Activated T-cell treated with anti-CD3 and anti-CD28 coated beads for 48 hours (primary cell): Measurements from ENCODE around the gene PREB.
A peak's percentile ranks its signal among the peaks of the same experiment; 100 is the strongest.

ENCODE experiments used
- DNase-seq: peaks from one replicate; pipeline ENCODE4 v3.0.0-alpha.2; 2020; ENCODE audit warnings: low read depth

The PREB gene

DNA sequence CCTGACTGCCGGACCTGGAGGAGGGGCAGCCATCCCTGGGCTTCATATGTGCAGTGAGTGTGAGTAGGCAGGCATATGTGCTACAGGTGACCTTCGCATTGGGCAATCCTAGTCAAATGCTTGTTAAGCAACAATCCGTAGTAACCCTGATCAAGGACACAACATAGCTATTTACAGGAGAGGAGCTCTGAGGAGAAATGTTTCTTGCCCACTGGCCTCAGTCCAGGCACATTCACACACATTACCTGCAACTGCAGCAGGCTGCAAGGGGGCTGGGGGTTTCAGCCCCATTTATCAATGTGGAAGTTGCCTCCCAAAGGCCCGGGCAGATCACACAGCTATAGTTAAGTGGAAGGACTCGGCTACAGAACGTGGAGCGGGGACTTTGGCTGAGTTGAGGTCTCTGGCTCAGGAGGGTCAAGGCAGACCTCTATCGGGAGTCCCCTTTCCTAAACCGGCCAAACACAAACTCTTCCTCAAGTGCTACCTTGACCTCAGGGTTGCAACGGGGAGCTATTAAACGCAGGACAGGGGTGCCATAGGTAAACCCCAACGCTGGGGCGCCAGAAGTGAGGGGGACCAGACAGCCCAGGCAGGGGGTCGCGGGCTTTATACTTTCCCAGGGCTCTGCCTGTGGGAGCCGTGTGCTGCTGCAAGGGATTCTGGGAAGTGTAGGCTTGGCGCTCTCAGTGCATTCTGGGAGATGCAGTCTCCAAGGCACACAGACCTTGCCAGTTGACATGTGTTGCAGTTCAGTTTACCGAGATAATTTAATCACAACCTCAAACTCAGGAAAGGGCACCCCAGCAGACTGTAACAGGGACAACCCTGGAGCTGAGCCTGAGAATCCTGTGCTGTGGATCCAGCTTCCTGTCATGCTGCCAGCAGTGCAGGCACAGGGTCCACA, 38.4 kb downstream of the PREB start:
- DNase-seq = peak; percentile 24

DNA sequence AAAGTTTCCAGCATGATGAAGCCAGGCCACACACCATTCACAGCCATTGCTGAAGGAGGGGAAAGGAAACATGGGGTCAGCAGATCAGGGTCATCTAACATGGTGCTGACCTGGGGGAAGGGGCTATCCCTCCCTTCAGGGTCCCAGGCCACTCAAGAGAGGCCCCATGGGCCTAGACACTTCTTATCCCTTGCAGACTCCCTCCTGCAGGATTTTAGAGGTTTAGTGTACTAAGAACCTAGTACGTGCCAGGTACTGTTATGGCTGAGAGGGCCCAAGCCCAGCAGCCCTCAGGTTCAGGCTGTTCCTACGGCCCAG, 39.0 kb downstream of the PREB start:
- no peak for DNase-seq

DNA sequence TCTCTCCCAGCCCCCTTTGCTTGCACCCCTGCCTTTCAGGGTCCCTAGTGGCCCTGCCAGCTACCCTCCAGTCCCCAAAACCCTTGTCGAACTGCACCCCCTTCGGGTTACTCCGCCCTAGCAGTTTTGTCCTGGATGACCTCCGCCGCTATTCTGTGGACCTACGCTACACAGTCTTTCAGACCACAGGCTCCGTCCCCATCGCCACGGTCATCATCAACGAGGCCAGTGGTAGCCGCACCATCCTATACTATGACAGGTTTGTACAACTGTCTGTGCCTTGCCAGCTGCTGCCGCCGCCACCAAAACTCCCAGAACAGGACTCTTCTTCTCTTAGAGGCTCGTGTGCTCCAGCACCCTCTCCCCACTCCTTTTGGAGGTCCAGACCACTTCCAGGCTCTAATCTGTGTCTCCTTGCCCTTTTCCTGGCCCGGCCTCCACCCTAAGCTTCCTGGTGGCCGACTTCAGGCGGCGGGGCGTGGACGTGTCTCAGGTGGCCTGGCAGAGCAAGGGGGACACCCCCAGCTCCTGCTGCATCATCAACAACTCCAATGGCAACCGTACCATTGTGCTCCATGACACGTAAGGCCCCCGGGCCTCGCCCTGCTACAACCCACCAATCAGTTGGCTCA, 40.0 kb downstream of the PREB start:
- no peak for DNase-seq

DNA sequence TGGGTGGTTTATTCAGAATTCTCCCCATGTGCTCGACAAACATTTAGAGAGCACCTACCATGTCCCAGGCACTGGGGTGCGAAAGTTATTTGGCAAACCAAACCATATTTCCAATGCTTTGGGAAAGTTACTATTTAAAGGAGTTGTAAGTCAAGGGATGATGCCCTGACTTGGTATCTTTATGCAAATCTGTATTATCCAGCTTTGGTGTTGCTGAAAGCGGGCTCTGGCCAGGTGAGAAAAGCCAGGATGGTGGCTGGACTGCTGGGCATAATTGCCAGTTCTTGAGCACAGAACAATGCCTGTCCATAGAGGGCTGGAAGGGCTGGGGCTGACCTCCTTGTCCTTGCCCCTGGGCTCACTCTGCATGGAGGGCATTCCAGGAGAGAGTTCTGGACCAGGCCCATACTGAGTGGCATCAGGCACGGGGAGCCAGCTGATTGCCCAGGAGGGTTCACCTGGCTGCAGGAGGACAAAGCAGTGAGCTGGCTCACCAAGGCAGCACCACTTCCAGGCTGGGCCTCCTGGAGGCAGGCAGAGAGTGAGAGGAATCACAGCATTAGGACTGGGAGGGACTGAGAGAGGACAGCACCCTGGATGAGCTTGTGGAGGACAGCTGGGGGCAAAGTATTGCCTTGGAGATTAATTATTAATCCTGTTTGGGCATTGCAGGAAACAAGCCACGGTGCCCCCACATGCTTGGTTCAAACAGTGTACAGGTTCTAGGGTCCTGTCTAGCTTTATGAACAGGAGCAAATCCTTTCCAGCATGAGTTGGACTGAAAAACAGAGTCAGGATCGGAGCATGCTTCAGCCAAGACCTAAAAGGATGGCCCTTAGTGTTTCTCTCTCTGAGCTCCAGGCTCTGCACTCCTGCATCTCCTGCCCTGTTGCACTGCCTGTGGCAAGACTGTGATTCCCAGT, 40.7 kb downstream of the PREB start:
- no peak for DNase-seq

DNA sequence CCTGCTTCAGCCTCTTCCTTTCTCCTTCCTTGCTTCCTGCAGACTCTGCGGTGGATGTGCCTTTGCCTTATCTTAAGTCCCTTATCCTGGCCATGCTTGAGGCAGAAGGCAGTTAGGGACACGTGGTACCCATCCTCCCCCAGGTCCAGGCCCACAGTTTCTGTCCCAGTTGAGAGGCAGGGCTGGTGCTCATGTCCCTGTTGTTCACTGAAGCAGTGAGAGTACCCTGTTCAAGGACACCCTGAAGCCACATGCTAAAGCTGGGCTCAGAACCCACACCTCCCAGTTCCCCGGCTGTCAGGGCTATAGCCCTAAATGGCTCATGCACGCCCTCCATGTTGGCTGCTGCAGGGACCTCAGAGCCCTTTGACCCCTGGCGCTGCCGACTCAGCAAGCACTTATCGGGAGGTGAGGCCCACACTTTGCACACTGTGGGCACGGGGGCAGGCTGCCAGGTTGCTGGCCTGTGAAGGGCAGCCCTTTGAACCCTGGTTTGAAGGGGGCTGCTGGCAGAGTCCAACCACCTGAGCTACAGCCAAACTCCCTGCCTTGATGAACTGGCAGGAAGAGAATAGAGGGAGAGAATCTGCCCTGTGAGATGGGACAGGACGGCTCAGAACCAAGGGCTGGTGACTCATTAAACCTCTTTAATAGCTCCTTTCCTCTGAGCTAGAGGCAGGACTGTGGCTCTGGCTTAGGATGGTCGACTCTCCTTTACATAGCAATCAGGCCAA, 41.6 kb downstream of the PREB start:
- no peak for DNase-seq

DNA sequence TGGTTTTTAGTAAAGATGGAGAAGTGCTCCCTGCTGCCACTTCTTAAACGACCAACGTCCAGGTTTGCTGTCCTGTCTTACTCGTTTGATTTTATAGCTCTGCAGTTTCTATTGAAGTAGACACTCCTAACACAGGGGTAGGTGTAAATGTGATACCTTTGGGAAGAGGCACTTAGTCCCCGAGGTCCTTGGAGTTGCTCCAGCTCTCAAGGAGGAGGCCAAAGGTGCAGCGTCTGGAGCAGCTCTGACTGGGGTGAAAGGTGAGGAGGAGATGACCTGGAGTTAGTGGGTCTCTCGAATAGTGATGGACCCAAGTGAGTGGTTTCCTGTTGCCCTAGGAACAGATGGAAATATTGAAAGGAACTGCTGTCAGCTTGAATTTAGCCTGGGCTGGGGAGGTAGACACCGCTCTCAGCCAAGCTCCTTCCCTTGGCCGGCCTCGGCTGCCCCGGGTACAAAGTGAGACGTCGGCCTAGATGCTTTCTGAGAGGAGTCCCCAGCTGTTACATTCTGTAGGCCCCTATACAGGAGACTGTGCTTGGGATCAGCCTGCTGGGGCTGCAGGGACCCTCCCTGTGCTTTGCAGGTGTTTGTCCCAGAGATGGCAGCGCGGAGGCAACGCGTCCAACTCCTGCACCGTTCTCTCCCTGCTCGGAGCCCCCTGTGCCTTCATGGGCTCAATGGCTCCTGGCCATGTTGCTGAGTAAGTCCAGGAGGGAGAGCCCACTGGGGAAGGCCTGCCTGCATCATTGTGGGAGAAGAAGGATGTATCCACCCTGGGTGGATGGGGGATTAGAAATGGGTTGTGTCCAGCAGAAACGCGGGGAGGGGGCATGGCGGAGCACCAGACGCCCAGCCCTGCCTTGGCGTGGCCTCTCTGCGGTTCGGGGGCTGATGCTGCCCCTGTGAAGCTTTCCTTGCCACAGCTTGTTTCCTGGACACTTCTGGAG, 42.4 kb downstream of the PREB start:
- DNase-seq = no peak

DNA sequence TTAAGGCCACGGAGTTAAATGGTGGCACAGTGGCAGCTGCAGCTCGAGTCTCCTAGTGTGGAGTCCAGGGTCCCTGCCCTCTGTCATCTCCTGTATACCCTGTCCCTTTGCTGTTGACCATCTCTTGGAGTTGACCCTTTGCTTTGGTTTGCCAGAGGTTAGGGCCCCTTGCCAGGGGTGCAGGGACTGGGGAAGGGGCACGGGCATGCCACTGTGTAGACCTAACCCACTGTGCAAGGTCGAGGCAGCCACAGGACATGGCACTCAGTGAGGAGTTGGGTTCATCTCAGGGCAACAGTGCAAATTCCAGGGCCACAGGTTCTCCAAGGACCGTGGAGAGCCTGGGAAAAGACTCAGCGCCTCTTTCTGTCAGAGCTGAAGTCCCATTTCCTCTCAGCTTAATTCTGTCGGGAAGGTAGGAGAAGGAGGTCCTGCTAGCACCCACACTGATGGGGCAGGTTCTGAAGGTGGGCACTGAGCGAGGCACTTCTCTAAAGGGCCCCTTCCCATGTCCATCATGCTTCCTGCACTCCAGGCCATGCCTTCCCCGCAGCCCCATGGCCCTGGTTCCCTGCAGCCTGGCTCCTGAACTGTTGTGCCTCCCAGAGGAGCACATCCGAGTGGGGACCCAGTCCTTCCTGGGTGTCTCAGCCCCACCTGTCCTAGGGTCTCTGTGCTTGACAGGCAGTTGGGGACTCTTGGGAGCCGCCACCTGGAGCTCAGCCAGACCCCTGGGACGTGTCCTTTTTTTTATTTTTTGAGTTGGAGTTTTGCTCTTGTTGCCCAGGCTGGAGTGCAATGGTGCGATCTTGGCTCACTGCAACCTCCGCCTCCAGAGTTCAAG, 45.1 kb downstream of the PREB start:
- no peak for DNase-seq

DNA sequence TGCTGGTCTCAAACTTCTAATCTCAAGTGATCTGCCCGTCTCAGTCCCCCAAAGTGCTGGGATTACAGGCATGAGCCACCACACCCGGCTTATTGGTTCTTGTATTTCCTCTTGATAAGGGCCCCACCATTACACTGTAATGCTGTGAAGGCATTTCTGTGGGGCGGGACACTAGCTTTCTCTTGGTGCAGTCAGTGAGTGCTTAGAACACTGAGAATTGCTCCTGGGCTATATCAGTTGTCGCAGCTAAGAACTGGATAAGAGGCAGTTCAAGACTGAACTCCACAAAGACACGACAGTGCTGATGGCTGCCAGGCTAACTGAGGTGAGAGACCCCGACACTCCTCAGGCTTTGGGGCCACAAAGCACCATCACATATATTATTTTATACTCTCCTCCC, 45.8 kb downstream of the PREB start:
- no peak for DNase-seq

DNA sequence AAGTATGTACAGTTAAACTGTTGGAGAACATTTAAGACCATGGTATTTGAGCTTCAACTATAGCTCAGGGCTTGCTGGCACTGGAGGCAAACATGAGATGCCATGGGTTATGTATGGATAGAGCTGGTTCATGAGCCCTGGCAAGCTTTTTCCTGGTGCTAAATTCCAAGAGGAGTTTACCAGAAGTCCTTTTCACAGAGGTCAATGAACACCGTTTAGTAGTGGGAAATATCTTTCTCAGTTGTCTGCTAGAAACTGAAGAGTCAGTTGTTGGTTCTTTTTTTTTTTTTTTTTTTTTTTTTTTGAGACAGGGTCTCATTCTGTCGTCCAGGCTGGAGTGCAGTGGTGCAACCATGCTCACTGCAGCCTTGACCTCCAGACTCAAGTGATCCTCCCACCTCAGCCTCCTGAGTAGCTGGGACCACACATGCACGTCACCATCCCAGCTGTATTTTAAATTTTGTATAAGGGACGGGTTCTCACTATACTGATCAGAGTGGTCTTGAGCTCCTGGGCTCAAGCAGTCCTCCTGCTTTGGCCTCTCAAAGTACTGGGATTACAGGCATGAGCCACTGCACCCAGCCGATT, 46.5 kb downstream of the PREB start:
- no peak for DNase-seq

DNA sequence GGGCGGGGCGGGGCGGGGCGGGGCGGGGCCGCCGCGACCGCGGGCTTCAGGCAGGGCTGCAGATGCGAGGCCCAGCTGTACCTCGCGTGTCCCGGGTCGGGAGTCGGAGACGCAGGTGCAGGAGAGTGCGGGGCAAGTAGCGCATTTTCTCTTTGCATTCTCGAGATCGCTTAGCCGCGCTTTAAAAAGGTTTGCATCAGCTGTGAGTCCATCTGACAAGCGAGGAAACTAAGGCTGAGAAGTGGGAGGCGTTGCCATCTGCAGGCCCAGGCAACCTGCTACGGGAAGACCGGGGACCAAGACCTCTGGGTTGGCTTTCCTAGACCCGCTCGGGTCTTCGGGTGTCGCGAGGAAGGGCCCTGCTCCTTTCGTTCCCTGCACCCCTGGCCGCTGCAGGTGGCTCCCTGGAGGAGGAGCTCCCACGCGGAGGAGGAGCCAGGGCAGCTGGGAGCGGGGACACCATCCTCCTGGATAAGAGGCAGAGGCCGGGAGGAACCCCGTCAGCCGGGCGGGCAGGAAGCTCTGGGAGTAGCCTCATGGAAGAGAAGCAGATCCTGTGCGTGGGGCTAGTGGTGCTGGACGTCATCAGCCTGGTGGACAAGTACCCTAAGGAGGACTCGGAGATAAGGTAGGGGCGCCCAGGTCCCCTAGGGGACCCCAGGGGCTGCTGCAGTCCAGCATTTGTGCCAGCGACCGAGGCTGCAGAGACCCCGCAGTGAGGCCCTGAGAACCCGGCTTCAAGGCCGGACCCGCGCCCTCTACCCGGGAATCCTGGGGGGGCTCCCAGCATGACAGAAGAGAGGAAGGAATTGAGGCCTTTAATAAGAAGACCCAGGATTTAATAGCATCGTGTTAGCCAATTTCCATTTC, 47.5 kb downstream of the PREB start, which contains the start of gene KHK:
Gene KHK, plus strand, starts transcription at position 49 of the 870 bp plus-strand sequence. Its CDS starts 488 bp downstream, at position 537.
- no peak for DNase-seq

DNA sequence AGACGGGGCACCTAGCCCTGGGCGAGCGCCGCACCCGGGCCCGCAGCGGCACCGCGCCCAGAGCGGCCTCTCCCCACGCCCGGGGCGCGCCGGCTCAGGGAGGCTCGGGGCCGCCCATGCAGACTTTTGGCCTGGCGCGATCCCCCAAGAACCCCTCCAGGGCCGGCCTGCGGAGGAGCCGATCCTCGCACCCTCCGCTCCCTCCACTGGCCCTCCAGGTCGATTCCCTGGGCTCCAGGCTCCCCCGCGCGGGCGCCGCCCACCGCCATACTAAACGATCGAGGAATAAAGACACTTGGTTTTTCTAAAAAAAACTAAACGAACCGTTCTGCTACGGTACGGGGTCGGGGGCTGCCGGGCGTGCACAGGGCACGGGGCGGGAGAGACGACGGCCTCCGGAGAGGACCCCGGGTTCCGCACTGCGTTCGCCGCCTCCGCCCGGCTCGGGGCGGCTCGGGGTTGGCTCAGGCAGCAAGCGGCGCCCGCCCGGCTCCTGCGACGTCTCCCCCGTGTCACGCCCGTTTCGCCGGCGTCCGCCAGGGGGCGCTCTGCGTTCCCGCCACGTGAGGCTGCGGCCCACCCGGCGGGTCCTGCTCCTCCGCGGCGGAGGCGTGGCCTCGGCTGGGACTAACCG, 48.2 kb downstream of the PREB start:
- peak; percentile 100 for DNase-seq

DNA sequence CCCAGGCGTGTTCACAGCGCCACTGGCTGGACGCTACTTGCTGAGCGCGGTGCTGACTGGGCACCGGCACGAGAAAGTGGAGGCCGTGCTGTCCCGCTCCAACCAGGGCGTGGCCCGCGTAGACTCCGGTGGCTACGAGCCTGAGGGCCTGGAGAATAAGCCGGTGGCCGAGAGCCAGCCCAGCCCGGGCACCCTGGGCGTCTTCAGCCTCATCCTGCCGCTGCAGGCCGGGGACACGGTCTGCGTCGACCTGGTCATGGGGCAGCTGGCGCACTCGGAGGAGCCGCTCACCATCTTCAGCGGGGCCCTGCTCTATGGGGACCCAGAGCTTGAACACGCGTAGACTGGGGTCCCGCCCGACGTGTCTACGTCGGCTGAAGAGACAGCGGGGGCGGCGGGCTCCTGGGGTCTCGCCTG, 48.8 kb downstream of the PREB start:
- DNase-seq = peak; percentile 38

DNA sequence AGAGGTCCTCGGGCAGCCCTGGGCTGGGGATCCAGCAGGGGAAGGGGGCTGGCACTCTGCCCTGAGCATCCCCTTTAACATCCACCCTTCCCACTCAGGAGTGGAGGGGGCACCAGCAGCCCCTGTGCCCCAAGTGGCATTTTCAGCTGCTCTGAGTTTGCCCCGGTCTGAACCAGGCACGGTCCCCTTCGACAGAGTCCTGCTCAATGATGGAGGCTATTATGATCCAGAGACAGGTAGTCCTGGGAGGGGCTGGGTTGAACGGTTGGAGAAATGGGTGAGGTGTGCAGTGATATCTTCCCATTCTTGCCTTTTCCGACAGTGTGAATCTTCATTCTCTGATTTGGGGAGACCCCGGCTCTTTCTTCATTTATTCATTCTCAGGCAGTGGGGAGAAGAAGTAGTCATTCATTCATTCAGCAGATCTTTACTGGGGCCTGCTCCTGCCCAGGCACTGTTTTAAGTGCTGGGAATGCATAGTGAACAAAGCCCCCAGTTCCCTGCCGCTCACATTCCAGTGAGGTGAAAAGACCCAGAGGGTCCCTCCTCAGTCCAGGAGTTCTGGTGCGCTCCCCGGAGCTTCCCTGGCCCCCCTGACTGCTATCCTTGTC, 49.3 kb downstream of the PREB start:
- DNase-seq = no peak

DNA sequence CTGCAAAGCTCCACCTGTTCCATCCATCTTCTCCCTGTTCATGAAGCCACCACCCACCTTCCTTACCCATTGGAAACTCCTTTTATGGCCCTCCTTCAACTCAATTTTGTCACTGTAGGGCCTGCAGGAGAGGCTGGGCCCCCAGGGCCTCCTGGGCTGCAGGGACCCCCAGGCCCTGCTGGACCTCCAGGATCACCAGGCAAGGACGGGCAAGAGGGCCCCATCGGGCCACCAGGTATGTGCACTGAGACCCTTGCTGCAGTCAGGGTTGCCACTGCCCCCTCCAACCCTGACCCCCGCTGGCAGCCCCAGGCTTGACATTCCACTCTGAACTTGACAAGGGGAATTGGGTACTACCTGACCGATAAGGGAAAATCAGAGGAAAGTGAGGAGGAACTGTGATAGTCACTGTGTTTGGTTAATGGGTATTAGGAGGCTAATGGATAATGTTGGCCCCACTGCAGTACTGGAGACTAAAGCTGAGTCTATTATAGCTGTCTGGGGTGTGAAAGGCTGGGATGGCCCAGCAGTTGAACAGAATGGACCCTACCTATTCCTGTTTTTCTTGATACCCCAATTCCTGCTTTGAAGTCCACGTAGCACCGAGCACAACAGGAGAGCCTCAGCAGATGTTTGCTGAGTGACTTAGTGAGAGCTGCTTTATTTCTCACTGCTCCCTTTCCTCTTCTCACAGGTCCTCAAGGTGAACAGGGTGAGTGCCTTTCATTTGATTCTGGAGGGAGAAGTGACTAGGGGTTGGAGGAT, 50.0 kb downstream of the PREB start:
- DNase-seq = no peak

DNA sequence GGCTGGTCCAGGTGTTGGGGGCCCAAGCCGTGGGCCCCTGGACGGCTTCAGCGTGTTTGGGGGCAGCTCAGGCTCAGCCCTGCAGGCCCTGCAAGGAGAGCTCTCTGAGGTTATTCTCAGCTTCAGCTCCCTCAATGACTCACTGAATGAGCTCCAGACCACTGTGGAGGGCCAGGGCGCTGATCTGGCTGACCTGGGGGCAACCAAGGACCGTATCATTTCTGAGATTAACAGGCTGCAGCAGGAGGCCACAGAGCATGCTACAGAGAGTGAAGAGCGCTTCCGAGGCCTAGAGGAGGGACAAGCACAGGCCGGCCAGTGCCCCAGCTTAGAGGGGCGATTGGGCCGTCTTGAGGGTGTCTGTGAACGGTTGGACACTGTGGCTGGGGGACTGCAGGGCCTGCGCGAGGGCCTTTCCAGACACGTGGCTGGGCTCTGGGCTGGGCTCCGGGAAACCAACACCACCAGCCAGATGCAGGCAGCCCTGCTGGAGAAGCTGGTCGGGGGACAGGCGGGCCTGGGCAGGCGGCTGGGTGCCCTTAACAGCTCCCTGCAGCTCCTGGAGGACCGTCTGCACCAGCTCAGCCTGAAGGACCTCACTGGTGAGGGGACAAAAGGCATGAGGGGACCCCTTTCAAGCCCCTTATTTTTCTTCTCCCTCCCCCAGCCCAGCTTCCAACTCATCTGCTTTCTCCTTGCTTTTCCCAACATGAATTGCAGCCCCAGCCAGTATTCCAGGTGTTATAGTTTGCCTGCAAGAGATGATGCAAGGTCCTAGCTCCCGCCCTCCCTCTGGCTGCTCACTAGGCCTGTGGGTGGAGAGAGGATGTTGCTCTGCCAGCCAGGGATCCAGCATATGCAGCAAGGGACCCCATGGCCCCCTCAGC, 50.8 kb downstream of the PREB start:
- no peak for DNase-seq
